HG03196 (cell line): ENCODE data around the gene ZBTB7B.
A peak's percentile ranks its signal among the peaks of the same experiment; 100 is the strongest.

ENCODE experiments used
- ATAC-seq: cut with Tn5 transposase; IDR thresholded peaks from one replicate; pipeline ENCODE4 v1.9.1; 2021; ENCODE audit not compliant: unreplicated experiment

The ZBTB7B gene

DNA sequence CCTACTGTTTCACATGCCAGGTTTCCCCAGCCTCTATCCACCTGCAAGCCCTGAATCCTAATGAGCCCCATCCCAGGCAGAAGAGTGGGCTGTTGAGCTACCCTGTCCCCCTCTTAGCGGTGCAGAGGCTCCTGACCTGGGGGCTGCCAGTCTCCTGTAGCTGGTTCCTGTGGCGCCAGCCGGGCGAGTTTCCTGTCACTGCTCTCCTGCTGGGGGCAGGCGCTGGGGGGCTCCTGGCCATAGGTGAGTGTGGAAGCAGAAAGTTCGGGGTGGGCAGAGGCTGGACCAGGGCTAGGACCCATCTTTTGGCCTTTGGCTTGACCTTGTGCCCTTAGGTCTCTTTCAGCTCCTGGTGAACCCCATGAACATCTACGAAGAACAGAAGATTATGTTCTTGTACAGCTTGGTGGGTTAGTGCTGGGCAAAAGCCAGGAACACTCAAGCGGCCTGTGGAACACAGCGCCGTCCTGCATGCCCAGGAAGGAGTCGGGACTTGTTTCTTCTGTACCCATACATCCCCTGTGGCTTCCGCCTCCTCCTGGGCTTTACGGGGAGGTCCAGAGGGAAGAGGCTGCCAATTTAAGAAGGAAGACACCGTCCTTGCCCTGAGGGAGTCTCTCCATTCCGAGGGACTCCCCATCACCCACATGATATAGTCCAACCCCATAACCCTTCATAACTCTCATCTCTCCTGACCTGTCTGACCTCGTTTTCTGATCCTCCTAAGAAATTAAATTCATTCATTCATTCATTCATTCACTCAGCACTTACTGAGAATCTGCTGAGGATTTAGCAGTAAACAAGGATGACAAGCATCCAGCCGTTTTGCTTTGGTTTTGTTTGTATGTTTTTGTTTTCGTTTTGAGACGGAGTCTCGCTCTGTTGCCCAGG lies 32.0 kb downstream of the ZBTB7B start:
- ATAC-seq: no peak

DNA sequence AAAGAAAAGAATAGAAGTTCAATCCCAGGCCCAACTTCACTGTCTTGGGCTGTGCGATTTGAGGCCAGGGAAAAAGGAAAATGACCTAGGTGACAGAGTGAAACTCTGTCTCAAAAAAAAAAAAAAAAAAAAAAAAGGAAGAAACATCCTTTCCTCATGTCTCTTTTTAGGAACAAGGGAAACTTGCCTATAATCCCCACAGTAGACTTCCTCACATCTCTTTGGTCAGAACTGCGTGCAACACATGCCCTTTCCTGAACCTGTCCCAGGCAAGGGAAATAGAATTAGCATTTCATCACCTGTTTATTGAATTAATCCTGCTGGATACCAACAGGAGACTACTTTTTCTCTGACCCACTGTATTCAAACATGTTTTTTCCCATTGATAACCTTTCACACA lies 33.3 kb downstream of the ZBTB7B start:
- no peak for ATAC-seq

DNA sequence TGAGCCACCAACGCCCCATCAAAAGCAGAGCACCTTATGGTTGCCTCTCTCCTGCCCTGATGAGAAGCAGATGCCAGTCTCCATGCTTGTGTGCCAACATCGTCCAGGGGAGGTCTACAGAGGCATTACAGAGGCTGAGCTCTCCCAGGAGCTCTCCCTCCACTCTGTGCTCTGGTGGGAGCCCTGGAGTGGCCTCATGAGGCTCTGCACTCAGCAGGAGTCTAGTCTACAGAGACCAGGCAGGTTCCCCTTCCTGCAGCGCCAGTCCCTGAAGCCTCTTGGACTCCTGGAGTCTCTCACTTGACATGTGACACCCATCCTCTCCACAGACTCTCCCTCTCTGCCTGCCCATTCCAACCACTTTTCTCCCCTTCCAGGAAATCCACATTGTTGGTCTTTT lies 34.4 kb downstream of the ZBTB7B start:
- ATAC-seq: no peak

DNA sequence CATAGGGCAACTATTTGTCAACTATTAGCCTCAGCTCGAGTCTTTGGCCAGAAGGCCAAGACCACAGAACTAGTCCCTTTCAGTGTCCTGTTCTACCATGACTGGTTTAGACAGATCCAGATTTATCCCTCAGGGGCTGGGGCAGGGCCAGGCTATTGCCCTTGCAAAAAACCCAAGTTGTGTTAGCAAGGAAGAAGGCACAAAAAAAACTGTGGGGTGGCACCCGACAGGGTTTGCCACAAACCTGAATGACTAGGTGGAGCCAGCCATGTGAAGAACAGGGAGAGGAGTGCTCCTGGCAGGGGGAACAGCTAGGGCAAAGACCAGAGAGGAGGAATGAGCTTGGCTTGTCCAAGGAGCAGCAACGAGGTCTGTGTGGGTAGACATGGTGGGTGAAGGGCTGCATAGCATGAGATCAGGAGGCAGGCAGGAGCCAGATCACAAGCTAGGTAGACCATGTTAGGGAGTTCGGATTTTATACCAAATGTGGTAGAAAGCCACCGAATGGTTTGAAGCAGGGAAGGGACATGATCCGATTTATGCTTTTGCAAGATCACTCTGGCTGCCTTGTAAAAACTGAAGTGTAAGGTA lies 35.3 kb downstream of the ZBTB7B start:
- ATAC-seq: no peak

DNA sequence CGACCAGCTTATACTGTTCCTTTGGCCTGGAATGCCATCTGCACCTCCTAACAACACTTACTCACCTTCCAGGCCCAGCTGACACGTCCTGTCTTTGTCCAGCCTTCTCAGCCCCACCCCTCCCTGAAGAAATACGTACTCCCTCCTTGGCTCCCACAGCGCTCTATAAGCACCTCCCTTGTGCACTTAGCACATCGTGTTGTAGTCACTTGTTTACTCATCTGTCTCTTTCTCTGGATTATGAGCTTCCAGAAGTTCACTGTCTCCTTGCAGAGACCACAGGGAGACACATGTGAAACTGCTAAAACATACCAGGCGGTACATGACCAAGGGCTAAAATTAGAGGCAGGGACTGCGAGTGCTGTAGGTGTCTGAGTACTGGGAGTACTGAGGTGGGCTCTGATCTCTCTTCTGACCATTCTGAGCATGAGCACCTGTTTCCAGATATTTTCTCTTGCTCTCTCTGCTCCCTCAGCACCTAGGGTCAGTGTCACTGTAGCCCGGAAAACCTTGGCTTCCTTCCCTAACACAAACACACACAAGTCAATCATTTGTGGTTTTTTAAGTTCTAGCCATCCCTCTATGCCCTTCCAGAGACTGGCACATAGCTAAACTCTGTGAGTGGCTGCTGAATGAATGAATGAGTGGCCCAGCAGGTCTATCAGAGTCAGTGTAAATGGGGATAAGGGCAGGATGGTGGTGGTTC lies 36.2 kb downstream of the ZBTB7B start:
- ATAC-seq: no peak

DNA sequence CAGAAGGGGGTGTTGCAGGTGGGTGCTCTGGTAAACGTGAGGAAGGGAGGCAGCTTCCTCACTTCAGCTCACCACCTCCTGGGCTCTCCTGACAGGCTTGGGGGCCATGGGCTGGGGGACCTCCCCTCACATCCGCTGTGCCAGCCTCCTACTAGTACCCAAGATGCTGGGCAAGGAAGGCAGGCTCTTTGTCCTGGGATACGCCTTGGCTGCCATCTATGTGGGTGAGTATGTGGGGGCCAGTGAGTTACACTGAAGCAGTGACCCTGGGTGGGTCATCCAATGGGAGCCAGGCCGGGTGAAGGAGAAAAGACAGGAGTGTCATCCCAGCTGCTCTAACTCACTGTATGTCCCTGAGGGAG lies 36.7 kb downstream of the ZBTB7B start:
- no peak for ATAC-seq

DNA sequence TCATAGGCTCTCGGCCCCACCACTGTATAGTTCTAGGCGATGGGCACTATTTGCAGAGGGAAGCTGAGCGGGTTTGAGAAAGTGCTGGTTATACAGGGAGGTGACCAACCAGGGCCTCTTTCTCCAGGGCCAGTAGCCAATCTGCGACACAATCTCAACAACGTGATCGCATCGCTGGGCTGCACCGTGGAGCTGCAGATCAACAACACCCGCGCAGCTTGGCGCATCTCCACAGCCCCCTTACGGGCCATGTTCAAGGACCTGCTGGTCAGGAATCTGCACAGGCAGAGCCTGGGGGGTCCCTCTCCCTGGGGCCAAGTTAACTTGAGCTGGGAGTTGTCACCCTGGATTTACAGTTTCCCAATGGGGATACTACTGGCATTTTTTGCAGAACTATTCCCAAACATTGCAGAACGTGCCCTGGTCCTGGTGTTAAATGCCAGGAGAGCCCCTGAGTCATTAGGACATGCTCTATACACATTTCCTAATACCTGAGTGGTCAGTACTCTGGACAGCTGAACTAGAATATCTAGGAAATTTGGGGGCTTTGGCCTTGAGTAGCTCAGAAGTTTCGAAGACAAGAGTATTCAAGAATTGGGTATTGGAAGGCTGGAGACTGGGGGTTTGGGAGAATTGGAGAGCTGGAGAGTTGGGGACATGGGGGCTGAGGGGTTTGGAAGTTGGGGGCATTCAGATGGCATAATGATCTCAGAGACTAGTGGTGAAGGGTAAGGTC lies 37.9 kb downstream of the ZBTB7B start:
- no peak for ATAC-seq

DNA sequence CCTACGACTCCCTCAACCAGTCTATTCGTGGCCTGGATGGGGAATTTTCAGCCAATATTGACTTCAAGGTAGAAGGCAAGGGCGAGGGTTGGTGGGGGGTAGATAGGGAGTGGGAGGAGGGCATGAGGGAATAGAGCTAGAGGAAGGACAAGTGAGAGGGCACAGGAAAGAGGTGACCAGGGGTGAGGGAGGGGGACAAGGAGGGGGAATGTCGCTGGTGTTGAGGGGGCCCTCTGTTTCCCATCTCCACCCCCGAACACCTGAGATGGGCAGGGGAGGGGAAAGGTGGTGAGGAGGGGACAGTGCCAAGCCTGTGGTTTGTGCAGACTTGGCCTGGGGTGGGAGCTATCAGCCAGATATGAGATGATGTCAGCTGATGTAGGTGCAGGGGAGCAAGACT lies 40.2 kb downstream of the ZBTB7B start:
- no peak for ATAC-seq

DNA sequence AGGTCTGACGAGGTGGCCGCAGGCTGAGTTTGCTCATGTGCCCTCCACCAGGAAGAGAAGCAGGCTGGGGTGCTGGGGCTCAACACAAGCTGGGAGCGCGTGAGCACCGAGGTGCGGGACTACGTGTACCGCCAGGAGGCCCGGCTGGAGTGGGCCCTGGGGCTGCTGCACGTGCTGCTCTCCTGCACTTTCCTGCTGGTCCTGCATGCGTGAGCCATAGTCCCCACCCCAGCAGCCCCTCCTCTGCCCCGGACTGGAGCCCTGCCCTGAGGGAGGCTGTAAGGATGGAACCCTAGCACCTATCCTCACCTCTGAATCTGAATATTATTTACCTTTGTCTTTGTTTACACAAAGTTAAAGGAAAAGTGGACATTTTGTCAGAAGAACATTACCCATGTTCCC lies 40.7 kb downstream of the ZBTB7B start:
- no peak for ATAC-seq

DNA sequence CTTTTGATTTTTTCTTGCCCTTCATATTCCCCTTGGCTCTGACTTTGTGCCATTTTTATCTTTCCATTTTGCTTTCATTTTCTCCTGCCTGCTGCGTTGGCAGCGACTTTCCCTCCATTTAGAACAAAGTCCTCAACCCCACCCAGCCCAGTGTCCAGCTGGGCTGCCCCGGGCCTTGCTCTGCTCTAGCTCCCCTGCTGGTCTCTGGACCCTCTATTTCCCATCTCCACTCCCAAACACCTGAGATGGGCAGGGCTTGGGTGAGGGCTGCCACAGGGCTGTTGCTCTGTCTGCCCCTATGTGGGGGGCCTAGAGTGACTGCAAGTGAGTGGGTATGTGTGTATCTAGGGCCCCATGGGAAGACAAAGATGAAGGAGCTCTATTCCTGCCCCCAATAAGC lies 41.2 kb downstream of the ZBTB7B start:
- ATAC-seq: no peak

DNA sequence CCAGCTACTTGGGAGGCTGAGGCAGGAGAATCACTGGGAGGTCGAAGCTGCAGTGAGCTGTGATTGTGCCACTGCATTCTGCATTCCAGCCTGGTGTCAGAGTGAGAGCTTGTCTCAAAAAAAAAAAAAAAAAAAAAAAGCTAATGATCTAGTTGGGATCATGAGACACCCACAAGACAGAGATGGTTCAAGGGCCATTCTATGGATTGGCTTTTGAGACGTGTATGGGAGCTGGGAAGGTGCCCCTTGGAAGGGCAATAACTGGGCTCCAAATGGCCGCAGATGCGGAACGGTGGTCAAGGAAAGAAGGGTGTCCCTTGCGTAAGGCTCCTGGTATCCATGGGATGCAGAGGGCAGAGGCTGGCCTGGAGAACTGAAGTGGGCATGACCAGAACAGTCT lies 41.8 kb downstream of the ZBTB7B start:
- no peak for ATAC-seq

DNA sequence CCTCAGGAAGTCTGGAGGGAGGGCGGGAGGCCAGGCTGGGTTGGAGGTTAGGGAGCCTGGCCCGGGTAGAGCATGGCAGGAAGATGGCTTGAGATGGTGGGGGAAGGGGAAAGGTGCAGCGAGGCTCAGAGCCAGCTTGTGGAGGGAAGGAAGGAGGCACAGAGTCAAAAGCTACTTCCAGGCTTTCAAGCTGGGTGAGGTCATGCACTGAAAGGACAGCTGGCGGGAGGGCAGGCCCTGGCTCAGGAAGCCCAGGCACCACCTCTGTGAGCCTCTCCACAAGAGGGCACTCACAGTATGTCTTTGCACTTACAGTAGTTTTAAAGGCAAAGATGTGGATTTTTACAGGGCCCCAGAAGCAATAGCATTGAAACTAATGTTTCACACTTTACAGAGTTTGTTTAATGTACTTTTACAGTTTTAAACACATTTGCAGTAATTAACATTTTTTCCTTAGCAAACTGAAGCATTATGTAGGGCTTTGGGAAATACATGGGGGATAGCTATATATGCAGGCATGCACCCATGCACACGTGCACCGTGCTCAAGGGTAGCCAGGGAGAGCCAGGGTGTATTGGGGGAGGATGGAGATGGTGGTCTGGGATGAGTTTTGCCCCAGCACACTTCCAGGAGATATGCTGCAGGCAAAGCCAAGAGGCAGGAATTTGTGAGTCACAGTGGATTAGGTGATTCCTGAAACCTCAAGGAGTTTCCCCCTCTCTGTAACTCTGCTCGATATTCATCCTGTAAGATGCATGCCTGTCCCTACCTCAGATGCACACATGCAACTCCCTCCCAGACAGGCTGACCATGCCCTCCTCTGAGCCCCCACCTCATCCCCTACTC lies 42.4 kb downstream of the ZBTB7B start:
- no peak for ATAC-seq

DNA sequence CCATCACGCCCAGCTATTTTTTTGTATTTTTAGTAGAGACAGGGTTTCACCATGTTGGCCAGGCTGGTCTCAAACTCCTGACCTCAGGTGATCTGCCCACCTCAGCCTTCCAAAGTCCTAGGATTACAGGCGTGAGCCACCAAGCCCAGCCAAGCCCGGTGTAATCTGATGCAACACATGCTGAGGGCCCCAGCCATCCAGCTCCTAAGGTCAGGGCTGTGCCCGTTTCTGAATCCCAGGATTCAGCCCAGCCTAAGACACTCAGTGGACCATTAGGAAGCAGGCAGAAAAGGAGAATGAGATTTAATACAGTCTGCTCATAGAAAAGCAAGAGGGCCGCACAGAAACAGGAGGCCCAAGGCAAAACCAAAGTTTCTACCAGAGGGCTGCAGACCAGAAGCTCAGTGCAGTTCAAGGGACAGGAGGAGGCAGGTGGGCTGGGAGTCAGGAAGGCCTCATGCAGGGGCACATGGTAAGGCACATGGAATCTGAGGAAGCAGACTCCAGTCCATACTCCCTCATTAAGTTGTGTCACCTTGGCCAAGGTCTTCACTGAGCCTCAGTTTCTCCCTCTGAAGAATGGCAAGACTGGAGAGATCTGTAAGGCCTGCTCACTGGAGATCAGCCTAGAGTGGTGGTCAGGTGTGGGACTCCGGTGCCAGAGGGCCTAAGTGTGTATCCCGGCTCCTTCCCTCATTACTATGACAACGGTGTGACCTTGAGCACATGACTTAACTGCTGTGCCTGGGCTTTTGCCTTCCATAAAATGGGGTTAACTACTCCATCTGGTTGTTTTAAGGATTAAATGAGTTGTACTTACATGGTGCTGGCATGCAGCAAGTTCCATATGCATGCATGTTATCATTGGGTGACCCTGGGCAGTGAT lies 46.1 kb downstream of the ZBTB7B start:
- ATAC-seq: no peak

DNA sequence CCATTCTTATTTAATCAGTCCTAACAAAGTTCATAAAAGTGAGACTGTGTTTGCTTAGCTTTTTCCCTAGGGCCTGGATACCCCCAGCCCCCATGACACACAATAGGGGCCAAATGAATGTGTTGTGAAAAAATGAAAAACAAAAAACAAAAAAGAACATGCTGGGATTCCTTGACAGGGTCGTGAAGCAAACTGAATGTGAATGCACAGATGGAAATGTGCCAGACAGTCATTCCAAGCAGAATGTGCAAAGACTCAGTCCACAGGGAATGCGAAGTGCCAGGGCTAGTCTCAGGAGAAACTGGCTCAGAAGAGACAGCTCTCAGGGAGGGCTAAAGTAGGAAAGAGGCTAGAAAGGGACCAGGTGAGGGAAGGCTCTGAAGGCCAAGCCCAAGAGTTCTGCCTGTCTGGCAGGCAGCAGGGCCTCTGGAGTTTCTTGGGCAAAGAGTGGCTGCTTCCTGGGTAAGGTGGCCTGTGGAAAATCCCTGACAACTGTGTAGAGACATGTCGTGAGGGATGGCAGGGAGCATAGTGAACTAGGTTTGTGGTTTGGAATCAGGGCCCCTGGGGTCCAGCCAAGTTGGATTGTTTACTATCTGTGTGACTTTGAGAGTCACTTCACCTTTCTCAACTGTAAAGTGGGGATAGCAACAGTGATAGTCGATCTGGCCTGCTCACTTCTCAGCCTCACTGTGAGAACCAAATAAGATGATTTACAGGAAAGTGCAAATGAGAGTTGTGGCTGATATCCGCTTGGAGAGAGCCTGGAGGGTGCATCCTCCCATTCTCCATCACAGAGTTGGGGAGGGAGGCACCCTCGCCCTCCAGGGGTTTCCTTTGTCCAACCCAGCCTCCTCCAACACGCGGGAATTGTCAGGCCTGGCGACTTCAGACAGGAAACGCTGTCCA lies 47.3 kb downstream of the ZBTB7B start:
- no peak for ATAC-seq

DNA sequence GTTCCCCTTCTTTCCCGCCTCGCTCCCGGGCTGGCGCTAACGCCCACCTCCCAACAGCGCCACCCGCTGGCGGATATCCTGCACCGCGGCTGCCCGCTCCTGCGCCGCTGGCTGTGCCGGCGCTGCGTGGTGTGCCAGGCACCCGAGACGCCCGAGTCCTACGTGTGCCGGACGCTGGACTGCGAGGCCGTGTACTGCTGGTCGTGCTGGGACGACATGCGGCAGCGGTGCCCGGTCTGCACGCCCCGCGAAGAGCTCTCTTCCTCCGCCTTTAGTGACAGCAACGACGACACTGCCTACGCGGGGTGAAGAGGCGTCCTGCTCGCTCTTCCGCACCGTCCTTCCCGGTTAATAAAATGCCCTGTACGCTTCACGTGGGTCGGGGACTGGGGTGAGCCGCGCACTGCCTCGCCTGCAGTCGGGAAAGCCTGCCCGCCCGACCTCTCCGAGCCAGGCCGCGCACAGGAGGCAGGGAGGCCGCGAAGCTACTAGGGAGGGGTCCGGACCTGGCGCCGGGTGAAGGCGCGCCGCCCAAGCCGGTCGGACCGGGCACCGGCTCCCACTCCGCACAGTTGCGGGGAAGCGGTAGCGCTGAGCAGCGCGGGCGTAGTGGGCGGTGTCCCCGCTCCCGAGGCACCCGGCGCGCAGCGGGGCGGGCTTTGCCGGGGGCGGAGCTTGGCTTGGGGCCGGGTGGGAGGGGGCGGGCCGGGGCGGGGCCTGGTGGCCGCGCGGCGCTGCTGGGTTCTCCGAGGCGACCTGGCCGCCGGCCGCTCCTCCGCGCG lies 48.1 kb downstream of the ZBTB7B start, which contains the start of gene ADAM15:
Gene ADAM15, plus strand, starts transcription at position 757 of the 782 bp plus-strand sequence. CDS start 71 bp downstream, outside the sequence.
- peak; percentile 50 for ATAC-seq

DNA sequence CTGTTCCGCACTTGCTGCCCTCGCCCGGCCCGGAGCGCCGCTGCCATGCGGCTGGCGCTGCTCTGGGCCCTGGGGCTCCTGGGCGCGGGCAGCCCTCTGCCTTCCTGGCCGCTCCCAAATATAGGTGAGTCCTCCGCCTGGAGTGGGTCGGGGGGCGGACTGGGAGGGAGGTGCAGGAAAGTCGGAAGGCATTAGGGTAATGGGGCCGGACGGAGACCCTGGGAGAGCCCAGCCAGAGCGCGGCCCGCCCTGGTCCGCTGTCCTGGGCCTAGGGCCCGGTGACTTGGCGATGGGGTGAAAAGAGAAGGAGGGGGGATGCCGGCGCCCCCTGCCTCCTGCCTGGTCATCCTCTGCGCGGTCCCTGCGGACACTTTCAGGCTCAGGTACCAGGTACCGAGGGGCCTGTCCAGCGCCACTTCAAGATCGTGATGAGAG lies 48.8 kb downstream of the ZBTB7B start:
- peak; percentile 13 for ATAC-seq

DNA sequence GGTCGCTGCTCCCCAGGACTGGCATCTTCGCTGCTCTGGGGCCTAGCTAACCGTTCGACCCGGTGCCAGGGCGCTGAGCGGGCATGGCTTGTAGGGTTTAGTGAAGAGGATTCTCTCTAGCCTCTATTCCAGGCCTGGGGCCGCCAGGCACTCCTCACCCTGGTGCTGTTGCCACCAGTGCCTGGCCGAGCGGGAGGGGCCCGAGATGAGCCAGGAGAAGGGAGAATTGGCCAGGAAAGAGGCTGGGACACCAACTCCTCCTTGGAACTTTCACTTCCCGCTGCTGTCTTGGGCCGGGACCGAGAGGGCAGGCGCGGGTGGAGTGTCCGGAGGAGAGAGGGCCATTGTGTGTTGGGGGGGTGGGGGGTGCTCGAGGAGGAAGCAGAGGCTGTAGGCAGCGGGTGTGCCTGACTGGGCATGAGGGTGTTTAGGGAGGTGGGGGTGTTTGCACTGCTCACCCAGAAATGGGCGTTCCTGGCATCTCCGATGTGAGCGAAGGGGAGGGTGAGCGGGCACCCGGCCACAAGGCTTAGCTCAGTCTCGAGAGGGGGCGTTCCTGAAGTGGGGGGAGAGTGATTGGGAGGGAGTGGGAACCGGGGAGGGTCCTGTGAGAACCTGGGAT lies 49.3 kb downstream of the ZBTB7B start:
- no peak for ATAC-seq
